Mesodermal cell (in vitro differentiated cells): ENCODE measurements around the gene RPS15A.
"Not testable (repeated sequence)": the region's sequence is repeated elsewhere in the genome, so short reads cannot be mapped to it uniquely, and the experiment has no call there.

Experiments
- H3K27ac ChIP-seq: 2 replicates; pipeline ENCODE4 v1.7.0; 2013; ENCODE audit warnings: mild to moderate bottlenecking, low read depth, low read length, moderate library complexity; ENCODE audit not compliant: severe bottlenecking
- H3K36me3 ChIP-seq: 2 replicates; pipeline ENCODE4 v1.7.1; 2013; ENCODE audit warnings: mild to moderate bottlenecking, low read length, moderate library complexity; ENCODE audit not compliant: control insufficient read depth, insufficient read depth
- H3K4me1 ChIP-seq: one replicate; pipeline ENCODE4 v1.7.1; 2013; ENCODE audit warnings: mild to moderate bottlenecking, low read length; ENCODE audit not compliant: insufficient read depth, control insufficient read depth, poor library complexity, severe bottlenecking
- H3K4me3 ChIP-seq: 2 replicates; pipeline ENCODE4 v1.7.0; 2013; ENCODE audit warnings: low read length, control low read depth, mild to moderate bottlenecking; ENCODE audit not compliant: insufficient read depth, poor library complexity, severe bottlenecking; ENCODE audit errors: extremely low read depth
- H3K9me3 ChIP-seq: 2 replicates; pipeline ENCODE4 v1.7.1; 2013; ENCODE audit warnings: mild to moderate bottlenecking, low read length, moderate library complexity; ENCODE audit not compliant: control insufficient read depth
- whole genome bisulfite sequencing, 2 experiments: methylation state at CpG; one replicate each; pipeline ENCODE4 v1.1.5; 2013; ENCODE audit warnings: missing lambda C conversion rate in 2 of 2; ENCODE audit not compliant: insufficient coverage in 2 of 2; 5-methylcytosine and 5-hydroxymethylcytosine counted together

Gene RPS15A

GRCh38 chr16:18740027-18740426 is 50.1 kb downstream of the RPS15A start:
- no CpG with 5 or more reads among the region's 3 CpGs for WGBS, 2 experiments
- not testable (repeated sequence) for H3K4me1 ChIP-seq, H3K27ac ChIP-seq, H3K9me3 ChIP-seq, H3K4me3 ChIP-seq, H3K36me3 ChIP-seq

- not testable (repeated sequence) for H3K4me1 ChIP-seq, H3K36me3 ChIP-seq, H3K4me3 ChIP-seq, H3K27ac ChIP-seq, H3K9me3 ChIP-seq
- WGBS, 2 experiments: no CpG with 5 or more reads among the region's 4 CpGs
Observed at GRCh38 chr16:18738768-18739167, 51.4 kb downstream of the RPS15A start.

- 93 to 94% methylated on average over 18 of the region's 27 CpGs for WGBS, 2 experiments
- H3K4me3 ChIP-seq, H3K4me1 ChIP-seq, H3K9me3 ChIP-seq, H3K36me3 ChIP-seq, H3K27ac ChIP-seq: not testable (repeated sequence)
Observed at GRCh38 chr16:18734279-18734678, 55.9 kb downstream of the RPS15A start.
